MM.1S (cell line): ENCODE measurements around the gene MEGF11.
A peak's percentile ranks its signal among the peaks of the same experiment; 100 is the strongest.

Experiments used
- DNase-seq: peaks from one replicate; pipeline ENCODE4 v3.0.0-alpha.2; 2015
- H2AFZ ChIP-seq: fragments of 300-600 bp; sonication (generic); 2 replicates; pipeline ENCODE4 v1.6.0; 2016; ENCODE audit warnings: antibody characterized with exemption, low read length
- H3F3A ChIP-seq: fragments of 300-600 bp; sonication (generic); 2 replicates; pipeline ENCODE4 v1.6.1; 2016; ENCODE audit warnings: mild to moderate bottlenecking, antibody characterized with exemption, low read length, moderate library complexity, mixed read lengths; ENCODE audit not compliant: insufficient read depth
- H3K27ac ChIP-seq: fragments of 300-600 bp; sonication (generic); 2 replicates; pipeline ENCODE4 v1.5.1; 2016; ENCODE audit warnings: mild to moderate bottlenecking, low read length
- H3K27me3 ChIP-seq: fragments of 300-600 bp; sonication (generic); replicated peaks from 2 replicates; pipeline ENCODE4 v1.6.0; 2016; ENCODE audit warnings: low read length; ENCODE audit not compliant: insufficient read depth
- H3K36me3 ChIP-seq: fragments of 300-600 bp; sonication (generic); replicated peaks from 2 replicates; pipeline ENCODE4 v1.6.1; 2016; ENCODE audit warnings: mild to moderate bottlenecking, low read length, mixed read lengths; ENCODE audit not compliant: insufficient read depth
- H3K4me1 ChIP-seq: fragments of 300-600 bp; sonication (generic); 2 replicates; pipeline ENCODE4 v1.6.1; 2016; ENCODE audit warnings: low read length, mixed read lengths
- H3K4me2 ChIP-seq: fragments of 300-600 bp; sonication (generic); 2 replicates; pipeline ENCODE4 v1.6.0; 2016; ENCODE audit warnings: low read depth, low read length
- H3K4me3 ChIP-seq: fragments of 300-600 bp; sonication (generic); 2 replicates; pipeline ENCODE4 v1.5.1; 2016; ENCODE audit warnings: low read length, mixed read lengths
- H3K79me2 ChIP-seq: fragments of 300-600 bp; sonication (generic); 2 replicates; pipeline ENCODE4 v1.6.1; 2016; ENCODE audit warnings: mixed run types, low read length, mixed read lengths
- H3K9ac ChIP-seq: fragments of 300-600 bp; sonication (generic); 2 replicates; pipeline ENCODE4 v1.6.1; 2016; ENCODE audit warnings: low read length, mixed read lengths
- H3K9me2 ChIP-seq: fragments of 300-600 bp; sonication (generic); replicated peaks from 2 replicates; pipeline ENCODE4 v1.6.1; 2016; ENCODE audit warnings: mild to moderate bottlenecking, low read length, mixed read lengths; ENCODE audit not compliant: insufficient read depth
- H3K9me3 ChIP-seq: fragments of 300-600 bp; sonication (generic); replicated peaks from 2 replicates; pipeline ENCODE4 v1.6.1; 2016; ENCODE audit warnings: mild to moderate bottlenecking, low read length, mixed read lengths; ENCODE audit not compliant: insufficient read depth
- H4K20me1 ChIP-seq: fragments of 300-600 bp; sonication (generic); 2 replicates; pipeline ENCODE4 v1.6.1; 2016; ENCODE audit warnings: mild to moderate bottlenecking, low read length, moderate library complexity, mixed read lengths; ENCODE audit not compliant: insufficient read depth
- CTCF ChIP-seq: fragments of 300-600 bp; sonication (generic); IDR thresholded peaks from 2 replicates; pipeline ENCODE4 v1.5.1; 2016; ENCODE audit warnings: antibody characterized with exemption, low read length, mixed read lengths
- EZH2 ChIP-seq: fragments of 300-600 bp; sonication (generic); optimal IDR thresholded peaks from 2 replicates; pipeline ENCODE3; 2017; ENCODE audit warnings: low read depth, mild to moderate bottlenecking, antibody characterized with exemption, low read length, mixed read lengths
- EZH2phosphoT487 ChIP-seq: fragments of 300-600 bp; sonication (generic); IDR thresholded peaks from 2 replicates; pipeline ENCODE4 v1.6.1; 2018; ENCODE audit warnings: antibody characterized with exemption, low read length

MEGF11 gene

DNA sequence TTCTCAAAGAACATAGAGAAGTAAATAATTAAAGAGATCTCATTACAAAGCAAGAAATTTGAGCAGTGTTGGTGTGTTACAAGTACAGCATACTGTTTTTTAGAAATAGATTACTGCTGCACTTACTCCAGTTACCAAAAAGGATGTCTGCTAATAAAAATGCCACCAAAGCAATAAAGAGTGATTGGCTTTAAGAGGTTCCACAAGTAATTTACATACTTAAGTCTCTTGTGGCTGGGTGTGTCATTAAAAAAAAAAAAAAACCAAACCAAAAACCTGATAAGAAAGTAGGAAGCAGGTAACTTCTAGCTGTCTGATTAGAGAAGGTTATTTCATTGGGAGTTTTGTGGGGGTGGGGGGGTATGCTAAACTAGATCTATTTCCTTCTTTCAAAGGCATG lies 369.0 kb downstream of the MEGF11 start:
- H2AFZ ChIP-seq = no peak overlapping the region
- no peak for DNase-seq
- TF ChIP-seq EZH2 = no peak
- no peak for TF ChIP-seq EZH2phosphoT487
- TF ChIP-seq CTCF = no peak
- no peaks in the 10 kb centered on the region for H3K9me2 ChIP-seq
- H3F3A ChIP-seq = peaks cover 15% of the 10 kb centered on the region
- no peaks in the 10 kb centered on the region for H3K79me2 ChIP-seq
- peaks cover 7% of the 10 kb centered on the region; the same call in 1 of the 2 replicates for H4K20me1 ChIP-seq
- no peak overlapping the region for H3K9ac ChIP-seq
- H3K27me3 ChIP-seq = no peaks in the 10 kb centered on the region
- H3K4me1 ChIP-seq = 0 out of 2 replicates have a peak, but pooled peaks cover 14% of the 10 kb centered on the region
- no peak overlapping the region for H3K4me3 ChIP-seq
- H3K27ac ChIP-seq = no peak overlapping the region
- H3K9me3 ChIP-seq = no peaks in the 10 kb centered on the region
- peaks cover 6% of the 10 kb centered on the region; the same call in 1 of the 2 replicates for H3K36me3 ChIP-seq
- H3K4me2 ChIP-seq = no peak overlapping the region

GRCh38 chr15:65883571-65883970 lies 370.0 kb downstream of the MEGF11 start:
- DNase-seq = no peak
- Histone ChIP-seq H3K9ac (no peak overlapping the region), H4K20me1 (peaks cover 7% of the 10 kb centered on the region; the same call in 1 of the 2 replicates), H3K27ac (no peak overlapping the region), H3F3A (peaks cover 15% of the 10 kb centered on the region), H3K4me2 (no peak overlapping the region), H3K4me3 (no peak overlapping the region), H3K36me3 (peaks cover 5% of the 10 kb centered on the region; the same call in 1 of the 2 replicates), H2AFZ (no peak overlapping the region), H3K4me1 (0 out of 2 replicates have a peak, but pooled peaks cover 14% of the 10 kb centered on the region), H3K9me2 (no peaks in the 10 kb centered on the region), H3K79me2 (no peaks in the 10 kb centered on the region), H3K27me3 (no peaks in the 10 kb centered on the region), H3K9me3 (no peaks in the 10 kb centered on the region)
- no peak for TF ChIP-seq EZH2phosphoT487
- no peak for TF ChIP-seq CTCF
- TF ChIP-seq EZH2 = no peak

DNA sequence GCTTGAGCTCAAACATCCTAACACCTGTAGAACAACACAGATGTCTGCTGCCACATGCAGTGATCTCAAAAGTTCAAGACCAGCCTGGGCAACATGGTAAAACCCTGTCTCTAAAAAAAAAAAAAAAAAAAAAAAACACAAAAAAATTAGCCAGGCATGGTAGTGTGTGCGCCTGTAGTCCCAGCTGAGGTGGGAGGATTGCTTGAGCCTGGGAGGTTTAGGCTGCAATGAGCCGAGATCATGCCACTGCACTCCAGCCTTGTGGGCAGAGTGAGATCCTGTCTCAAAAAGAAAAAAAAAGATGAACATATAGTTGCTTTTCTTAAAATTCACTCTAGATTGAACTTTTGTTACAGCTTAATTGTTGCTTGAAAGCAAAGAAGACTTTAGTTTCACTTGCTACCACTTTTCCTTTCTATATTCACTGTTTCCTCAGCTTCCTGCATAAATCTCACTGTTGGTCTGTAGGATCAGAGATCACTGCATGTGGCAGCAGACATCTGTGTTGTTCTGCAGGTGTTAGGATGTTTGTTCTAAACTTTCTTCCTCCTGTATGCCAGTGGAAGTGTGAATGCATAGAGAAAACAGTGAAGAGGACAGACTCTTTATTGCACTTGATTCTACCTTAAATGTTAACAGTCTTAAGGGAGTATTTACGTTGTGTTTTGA lies 371.6 kb downstream of the MEGF11 start:
- Histone ChIP-seq H3K9ac (no peak overlapping the region), H3K4me1 (0 out of 2 replicates have a peak, but pooled peaks cover 14% of the 10 kb centered on the region), H3K9me2 (no peaks in the 10 kb centered on the region), H3K36me3 (peaks cover 9% of the 10 kb centered on the region; the same call in 1 of the 2 replicates), H2AFZ (no peak overlapping the region), H3K4me3 (no peak overlapping the region), H4K20me1 (peaks cover 7% of the 10 kb centered on the region; the same call in 1 of the 2 replicates), H3K27ac (no peak overlapping the region), H3K9me3 (no peaks in the 10 kb centered on the region), H3K4me2 (no peak overlapping the region), H3K79me2 (0 out of 2 replicates have a peak, but pooled peaks cover 2% of the 10 kb centered on the region), H3K27me3 (no peaks in the 10 kb centered on the region), H3F3A (peaks cover 15% of the 10 kb centered on the region)
- TF ChIP-seq EZH2phosphoT487 (no peak), CTCF (no peak), EZH2 (no peak)
- DNase-seq = peak; percentile 46
